ENCODE data around the gene KCNMA1. TPM values are rescaled to one million over a fixed set of nuclear protein-coding genes. Genes with fewer than 3 reads are reported as not detected.

Gene KCNMA1
- total RNA-seq, 1 donor from 2014 or later, result not detected

DNA sequence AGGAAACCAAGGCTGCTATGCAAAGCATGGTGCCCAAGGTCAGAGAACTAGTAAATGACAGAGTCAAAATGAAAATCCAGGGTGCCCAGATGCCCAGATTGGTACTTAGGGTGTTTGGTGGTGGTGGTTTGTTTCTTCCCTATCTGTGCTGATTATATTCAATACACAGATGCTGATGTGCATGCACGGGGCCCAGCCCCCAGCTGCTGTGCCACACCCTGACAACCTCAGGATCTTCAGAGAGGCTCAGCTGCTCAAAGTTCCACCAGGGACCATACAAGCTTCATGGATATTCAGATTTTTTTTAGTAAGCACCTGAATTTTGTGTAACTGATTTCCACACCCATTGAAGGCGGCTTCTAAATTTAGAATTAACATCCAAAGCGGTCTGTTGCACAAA is 75.6 kb downstream of the KCNMA1 start:
- no peak for DNase-seq (ENCODE audit: low read depth in 2 of 2)

DNA sequence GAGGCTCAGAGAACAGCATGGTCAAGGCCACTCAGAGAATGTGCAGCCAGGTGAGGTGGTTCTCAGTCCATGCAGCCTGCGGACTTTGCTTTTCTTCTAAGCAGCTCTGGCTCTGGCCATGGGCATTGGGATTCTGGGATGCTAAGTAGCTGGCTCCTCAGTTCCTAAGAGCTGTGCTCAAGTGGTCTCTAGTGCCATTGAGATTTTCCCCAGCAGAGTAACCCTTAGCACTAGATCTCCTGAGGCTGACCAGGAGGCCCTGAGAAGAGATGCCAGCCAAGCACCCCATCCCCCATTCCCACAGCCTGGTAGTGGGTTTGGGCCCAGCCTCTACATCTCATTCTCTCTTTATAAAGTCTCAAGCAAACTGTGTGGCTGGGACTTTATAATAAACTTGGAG is 77.1 kb downstream of the KCNMA1 start:
- no peak for DNase-seq (ENCODE audit: low read depth in 2 of 2)

DNA sequence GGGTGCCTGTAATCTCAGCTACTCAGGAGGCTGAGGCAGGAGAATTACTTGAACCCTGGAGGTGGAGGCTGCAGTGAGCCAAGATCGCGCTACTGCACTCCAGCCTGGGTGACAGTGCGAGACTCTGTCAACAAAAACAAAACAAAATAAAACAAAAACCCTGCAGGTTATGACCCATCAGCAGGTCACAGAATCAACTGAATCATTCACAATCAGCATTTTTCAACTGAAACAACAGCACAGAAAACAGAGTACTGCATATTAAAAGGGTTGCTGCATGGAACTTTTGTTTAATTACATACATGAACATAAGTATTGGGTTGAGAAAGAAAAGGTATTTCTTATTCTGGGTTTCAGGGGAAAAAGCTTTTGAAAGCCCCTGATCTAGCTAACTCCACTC is 77.6 kb downstream of the KCNMA1 start:
- no peak for DNase-seq (ENCODE audit: low read depth in 2 of 2)

DNA sequence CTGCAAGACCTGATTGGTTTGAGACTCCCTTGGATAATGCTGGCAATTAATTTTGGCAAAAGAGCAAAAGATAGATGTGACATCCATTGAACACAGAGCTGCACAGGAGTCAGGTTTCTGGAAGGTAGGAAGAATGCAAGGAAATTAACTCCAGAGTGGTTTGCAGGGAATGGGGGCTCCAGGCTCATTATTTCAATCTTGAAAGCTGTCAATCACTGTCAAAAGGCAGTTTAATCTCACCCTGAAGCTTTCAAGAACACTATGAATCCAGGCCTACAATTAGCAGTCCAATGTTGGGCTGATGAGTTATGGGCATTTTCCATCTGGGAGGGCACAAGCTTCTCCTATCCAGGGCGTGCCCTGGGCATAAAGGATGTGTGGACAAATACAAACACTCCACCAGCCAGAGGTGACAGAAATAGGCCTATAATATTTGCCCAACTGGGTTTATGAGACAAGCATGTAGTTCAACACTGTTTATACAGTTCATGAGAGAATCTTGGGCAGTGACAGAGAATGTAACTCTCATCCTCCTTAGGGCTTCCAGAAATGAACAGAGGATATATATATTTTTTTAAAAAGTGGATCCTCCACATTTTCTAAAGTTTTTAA is 80.5 kb downstream of the KCNMA1 start:
- DNase-seq (ENCODE audit: low read depth in 2 of 2), result no peak

DNA sequence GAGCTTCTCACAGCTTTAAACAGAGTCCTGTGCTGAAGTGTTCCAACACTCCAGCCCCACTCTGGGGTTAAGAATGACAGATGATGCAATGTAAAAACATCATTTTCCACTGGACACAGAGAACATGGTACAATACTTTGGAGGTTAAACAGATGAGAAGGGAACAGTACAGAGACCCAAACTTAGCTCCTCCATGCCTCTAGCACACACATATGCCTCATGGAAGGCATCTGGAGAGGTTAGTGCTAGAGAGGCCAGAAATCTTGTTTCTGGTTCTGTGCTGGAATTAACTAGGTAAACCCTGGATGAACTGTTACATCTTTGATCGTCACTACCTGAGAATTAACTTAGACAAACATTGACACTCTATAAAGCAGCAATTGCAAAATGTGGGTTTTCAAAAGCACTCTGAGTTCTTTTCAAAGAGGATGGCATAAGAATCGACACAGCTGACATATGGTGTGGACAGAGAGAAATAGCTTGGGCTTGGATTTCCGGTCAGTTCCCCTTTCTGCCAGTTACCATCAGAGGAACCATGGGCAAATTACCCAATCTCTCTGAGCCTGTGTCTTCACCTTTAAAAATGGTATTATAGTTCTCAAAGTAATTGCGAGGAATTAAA is 81.9 kb downstream of the KCNMA1 start:
- no peak for DNase-seq (ENCODE audit: low read depth in 2 of 2)

DNA sequence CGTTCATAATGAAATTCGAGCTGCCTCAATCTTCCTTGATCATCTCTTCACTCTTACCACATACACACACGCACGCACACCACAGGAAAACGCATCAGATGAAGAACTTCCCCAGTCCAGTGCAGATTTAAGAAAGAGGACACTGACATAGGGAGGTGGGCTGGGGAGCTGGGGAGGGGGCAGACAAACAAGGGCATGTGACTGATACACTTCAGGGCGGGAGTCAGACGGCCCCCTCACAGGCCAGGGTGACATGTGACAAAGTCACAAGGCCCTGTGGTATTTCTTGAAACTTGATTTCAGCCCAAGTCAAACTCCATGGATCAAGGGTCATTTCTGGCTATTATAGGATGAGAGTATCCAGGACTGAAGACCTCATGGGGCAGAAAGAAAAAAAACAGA is 82.6 kb downstream of the KCNMA1 start:
- no peak for DNase-seq (ENCODE audit: low read depth in 2 of 2)

DNA sequence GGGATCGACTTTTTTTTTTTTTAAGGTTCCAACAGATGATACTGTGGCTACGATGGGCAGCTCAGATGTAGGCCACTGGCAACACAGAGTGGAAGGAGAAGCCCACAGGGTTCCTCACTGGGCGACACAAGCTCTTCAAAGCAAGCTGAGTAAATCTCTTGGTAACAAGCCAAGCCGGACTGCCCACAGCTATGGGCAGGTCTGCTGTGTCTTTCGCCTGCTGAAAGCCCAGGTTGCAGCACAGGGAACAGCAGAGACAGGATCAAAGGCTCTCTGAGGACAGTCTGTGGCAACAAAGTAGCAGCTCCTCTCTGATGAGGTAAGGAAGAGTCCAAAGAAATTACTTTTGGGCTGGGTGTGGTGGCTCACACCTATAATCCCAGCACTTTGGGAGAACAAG is 83.6 kb downstream of the KCNMA1 start:
- no peak for DNase-seq (ENCODE audit: low read depth in 2 of 2)

DNA sequence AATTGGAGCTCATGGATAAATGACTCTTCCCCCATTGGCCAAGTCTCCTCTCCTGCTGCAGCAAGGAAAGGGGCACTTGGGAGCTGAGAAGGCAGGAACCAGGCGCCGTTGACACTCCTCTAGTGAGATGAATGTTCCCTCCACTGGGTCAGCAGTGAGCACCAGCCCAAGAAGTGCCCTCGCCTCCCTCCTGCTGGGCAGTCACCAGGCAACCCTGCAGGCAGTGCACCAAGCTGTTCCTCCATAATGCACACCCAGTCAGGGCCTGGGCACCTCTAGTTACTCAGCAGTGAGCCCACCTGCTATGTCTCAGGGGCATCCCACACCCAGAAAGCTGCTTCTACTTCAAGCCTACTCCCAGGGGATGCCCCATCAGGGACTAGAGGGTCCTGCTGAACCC is 84.3 kb downstream of the KCNMA1 start:
- no peak for DNase-seq (ENCODE audit: low read depth in 2 of 2)

DNA sequence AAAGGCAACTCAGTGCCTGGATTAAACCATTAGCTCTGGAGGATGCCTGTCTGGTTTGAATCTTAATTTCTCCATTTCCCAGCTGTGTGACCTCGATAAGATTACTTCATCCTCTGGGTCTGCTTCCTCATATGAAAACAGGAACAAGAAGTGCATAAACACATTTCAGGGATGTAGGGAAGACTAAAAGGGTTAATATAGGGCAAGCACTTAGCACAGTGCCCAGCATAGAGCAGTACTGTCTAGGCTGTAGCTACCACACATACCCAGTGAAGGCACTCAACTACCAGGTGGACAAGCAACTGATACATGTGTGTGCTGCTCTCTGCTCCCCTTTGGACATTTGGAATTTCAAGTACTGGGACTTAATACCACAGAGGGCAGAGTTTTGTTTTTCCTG is 85.4 kb downstream of the KCNMA1 start:
- peak in 1 of 2 donors; percentile 30 for DNase-seq (ENCODE audit: low read depth in 2 of 2)

DNA sequence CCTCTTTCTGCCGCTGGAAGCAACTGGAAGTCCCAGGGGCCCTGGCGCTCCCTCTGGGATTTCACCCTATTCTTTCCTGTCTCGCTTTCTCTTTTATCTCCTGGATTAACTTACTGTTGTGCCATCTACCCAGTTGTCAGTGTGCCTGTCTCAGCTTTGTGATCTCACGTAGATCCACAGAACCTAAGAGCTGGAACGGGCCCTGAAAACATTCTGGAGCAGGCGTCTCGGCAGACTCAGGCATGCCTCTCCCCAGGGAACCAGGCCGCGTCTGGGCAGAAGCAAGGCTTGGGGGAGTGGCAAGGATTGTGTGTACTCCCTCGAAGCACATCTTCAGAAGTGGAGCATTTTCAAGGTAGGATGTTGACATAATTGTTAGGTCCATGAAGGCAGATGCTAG is 87.2 kb downstream of the KCNMA1 start:
- no peak for DNase-seq (ENCODE audit: low read depth in 2 of 2)

DNA sequence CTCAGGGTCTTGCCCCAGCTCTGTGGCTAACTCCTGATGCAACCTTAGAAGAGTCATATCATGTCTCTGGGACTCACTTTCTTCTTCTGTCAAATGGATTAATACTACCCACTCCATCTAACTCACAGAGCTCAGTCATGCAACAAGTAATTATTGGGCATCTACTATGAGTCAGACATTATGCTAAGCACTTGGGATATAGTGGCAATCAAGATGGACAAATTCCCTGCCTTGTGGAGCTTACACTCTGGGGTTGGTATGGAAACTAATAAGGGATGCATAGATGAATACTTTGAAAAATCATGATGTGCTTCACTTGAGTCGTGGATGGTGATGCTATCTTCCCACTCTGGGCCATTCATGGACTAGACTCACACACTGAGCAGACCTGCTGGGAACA is 88.9 kb downstream of the KCNMA1 start:
- DNase-seq (ENCODE audit: low read depth in 2 of 2), result no peak

DNA sequence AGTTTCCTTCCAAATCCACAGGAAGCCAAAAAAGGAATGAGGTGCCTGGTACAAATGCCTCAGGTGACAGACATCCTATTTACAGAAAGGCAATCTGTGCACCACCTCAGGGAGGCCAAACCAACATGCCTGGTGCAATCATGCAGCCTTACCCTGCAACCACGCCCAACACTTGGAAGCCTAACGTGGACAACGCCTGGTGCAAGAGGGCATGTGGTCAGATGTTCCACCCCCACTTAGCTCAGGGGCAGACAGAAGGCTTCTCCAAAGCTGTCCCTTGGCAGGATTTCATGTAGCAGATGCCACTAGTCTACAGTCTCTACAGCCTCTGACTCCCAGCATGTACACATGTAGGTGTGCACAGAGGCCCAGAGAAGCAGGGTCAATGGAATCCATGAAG is 89.5 kb downstream of the KCNMA1 start:
- no peak for DNase-seq (ENCODE audit: low read depth in 2 of 2)

DNA sequence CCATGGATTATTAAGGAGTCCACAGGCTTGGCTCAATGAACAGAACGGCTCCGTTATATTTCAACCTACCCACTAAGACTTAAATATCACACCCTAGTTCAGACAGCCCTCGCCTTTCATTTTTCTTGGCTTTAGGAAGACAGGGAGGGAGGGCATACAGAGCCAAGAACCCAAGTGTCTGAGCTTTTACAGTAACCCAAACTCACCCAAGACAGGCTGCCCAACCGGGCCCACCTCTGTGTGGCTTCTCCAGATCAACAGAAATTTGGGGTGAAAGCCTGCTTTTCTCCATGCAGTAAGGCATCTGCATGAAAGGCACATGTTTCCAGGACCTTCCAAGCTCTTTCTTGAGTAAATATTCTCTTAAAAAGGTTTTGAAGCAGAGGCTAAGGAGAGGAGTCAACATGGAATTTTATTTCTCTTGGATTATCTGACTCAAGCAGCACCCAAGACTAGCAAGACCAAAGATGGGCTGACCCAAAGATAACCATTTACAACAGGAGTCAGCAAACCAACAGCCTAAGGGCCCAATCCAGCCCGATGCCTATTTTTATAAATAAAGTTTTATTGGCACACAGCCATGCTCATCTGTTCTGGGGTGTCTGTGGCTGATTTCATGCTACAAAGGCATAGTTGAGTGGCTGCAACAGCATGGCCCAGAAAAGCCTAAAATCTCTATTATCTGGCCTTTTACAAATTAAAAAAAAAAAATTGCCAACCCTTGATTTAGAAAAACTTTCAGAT is 90.1 kb downstream of the KCNMA1 start:
- no peak for DNase-seq (ENCODE audit: low read depth in 2 of 2)

DNA sequence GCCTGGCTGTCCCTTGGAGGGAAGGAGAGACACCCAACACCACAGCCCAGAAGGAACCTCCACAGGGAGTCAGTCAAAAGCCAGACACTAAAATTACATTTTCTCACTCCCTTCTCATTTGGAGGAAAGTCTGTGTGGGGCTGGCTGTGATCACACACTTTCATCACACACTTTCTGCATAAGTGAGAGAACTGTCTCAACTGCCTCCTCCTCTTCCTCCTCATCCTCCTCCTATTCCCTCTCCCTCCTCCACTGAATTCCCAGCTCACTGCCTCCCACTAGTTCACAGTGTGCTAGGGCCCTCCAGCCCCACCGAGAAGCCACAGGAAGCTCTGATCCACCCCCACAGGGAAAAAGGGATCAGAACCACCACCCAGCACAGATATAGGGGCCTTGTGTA is 91.6 kb downstream of the KCNMA1 start:
- DNase-seq (ENCODE audit: low read depth in 2 of 2), result no peak

DNA sequence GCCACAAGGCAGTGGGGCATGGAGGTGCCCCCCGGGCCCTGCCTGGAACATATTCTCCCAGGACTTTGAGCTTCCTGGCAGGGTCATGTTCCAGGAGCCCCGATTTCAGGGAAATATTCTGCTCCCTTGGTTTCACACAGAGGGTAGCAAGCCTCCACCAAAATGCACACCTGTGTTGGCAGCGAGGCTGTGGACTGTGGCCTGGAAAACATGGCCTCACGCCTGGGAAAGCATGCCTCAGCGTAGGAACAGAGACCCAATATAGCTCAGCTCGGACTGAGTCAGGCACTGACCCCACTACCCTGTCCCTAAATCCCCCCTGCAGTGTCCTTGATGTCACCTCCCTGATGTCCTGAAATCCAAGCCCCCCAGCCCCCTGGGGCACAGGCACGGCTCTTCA is 92.0 kb downstream of the KCNMA1 start:
- DNase-seq (ENCODE audit: low read depth in 2 of 2), result no peak

DNA sequence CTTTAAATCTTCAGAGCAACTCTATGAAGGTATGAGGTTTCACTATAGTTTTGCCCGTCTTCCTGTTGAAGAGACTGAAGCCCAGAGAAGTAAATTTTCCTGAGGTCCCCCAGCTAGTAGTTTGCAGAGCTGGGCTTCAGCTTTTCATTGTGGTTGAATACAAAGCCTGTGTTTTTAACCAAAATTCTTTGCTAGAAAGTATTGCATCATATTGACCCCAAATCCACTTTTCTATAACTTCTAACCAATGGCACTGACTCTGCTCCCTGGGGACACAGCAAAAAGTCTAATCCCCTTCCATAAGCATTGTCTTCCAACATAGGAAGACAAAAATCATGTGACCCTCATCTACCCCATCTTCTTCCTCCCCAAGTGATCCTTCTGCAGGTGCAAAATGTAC is 93.0 kb downstream of the KCNMA1 start:
- DNase-seq (ENCODE audit: low read depth in 2 of 2), result no peak

DNA sequence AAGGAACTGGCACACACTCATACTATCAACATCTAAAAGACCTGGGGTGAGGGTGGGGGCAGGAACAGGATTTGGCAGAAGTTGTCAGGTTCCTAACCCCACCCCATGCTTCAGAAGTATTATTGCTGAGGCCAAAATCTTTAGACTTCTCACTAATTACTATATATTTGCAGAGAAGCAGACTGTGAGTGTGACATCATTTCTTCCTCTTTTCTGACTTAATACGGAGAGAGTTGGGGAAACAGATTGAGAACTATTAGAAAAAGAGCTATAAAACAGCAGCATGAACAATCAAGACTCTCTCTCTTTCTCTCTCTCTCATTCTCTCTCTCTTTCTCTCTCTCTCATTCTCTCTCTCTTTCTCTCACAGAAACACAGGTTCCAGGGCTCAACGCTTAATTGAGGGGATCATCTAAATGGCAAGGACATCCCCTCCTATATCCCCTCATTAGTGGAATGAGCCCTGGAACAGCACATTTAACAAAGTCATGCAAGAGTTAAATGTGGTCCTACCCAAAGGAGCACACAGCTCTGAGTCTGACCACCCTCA is 94.8 kb downstream of the KCNMA1 start:
- no peak for DNase-seq (ENCODE audit: low read depth in 2 of 2)

DNA sequence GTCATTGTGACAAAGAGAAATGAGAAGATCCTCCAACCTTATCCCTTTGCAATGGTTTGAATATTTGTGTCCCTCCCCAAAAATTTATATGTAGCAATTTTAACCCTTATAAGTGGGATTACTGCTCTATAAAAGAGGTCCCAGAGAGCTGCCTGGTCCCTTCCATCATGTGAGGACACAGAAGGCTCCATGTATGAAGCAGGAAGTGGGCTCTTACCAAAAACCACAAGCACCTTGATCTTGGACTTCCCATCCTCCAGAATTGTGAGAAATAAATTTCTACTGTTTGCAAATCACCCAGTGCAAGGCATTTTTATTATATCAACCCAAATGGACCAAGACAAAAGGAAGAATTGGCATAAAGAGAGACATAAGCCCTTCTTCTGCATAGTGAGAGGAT is 95.7 kb downstream of the KCNMA1 start:
- no peak for DNase-seq (ENCODE audit: low read depth in 2 of 2)

DNA sequence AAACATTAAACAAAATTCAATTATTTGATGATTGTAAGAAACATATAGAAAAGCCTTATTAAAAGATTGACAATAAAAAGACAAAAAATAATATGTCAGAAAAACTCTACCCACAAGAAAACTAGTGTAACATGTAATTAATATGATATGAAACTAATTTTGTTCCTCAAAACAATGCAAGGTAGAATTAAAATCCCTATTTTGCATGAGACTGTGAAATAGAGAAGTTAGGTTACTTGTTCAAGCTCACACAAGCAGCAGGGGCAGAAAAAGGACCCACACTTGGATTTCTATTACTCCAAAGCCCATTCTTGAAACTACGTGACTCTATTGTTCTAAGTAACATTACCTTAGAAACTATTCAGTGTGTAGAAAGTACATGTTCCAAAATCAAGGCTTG is 96.4 kb downstream of the KCNMA1 start:
- DNase-seq (ENCODE audit: low read depth in 2 of 2), result no peak

DNA sequence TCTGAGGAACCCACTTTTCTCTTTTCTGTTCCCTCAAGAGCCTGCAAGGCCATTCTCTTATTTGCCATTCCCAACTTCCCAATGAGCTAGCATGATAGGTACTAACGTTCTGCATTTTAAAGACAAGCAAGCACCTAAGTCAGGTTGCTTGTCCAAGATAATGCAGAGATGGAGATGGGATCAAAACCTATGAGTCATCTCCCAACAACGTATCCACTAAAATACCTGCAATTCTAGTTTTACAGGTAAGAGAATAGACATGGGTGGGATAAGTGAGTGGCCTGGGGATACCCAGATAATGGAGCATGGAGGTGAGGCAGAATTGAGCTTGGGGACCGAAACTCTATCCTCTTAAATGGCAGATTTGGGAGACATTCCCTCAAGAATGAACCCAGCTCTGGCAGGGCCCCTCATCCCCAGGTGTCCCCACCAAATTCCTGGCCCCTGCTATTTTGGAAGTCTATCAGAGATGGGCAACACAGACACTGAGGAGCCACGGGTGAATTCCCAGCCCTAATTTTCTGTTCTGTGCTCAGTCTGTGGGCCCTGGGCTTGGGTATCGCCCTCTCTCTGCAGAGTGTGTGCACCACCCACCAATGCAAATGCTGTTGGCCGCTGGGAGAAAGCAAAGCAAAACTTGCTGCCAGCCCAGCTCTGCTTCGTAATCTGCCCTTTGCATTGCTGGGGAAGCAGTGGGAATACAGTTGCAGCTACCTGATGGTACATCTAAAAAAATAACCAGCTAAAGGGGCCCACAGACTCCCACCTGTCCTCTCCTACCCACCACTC is 98.3 kb downstream of the KCNMA1 start:
- no peak for DNase-seq (ENCODE audit: low read depth in 2 of 2)

DNA sequence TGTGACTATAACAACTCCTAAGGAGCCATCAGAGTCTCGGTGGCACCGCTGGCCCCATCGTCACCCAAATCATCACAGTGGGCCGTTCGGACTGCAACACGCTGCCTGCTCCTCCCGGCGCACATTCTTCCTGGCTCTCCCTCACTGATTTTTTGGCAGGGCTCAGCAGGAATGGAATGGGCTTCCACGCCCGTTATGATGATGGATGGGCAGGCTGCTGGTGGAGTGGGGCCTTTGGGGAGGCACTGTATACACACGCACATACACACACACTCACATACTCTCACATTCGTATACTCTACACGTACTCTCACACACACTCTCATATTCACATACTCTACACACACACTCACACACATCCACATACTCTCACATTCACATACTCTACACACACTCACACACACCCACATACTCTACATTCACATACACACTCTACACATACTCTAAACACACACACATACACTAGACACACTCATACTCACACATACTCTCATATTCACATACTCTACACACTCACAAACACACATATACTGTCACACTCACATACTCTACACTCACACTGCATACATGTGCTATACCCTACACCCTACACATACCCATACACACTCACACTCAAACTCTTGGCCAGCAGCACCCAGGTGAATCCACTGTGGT is 99.8 kb downstream of the KCNMA1 start:
- DNase-seq (ENCODE audit: low read depth in 2 of 2), result no peak

DNA sequence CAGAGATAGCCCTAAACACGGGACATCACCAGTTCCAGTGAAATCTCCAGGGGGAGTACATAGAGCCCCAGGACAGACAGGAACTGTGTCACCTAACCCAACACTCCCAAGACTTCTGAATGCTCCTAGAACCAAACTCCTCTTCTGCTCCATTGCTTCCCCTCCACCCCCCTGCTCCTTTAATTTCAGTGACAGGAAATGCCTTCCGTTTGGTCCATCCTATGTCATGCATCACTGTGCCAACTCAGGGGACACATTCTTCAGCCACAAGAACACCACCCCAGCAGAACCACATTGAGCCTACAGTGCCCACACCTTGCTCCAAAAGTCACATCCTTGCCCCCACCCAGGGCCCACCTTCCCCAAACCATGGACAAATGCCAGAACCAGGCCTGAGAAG is 100.5 kb downstream of the KCNMA1 start:
- DNase-seq (ENCODE audit: low read depth in 2 of 2), result no peak

Data from lung microvascular endothelial cell (primary cell).